Ovary (tissue), 9 donors: Measurements from ENCODE around the gene PGGHG. TPM values are rescaled to one million over a fixed set of nuclear protein-coding genes. Genes with fewer than 3 reads are reported as not detected.

Source experiments
- DNase-seq, 5 donors: peaks; one replicate each; pipeline ENCODE4 v3.0.0-alpha.2; 2019 to 2020
- H3K27ac ChIP-seq, 2 donors: fragments of 200-600 bp; one replicate each; pipeline versions ENCODE4 v1.5.1 to v1.8.0; 2019 to 2022
- H3K27me3 ChIP-seq: fragments of 200-600 bp; one replicate; pipeline ENCODE4 v1.8.0; 2022
- H3K36me3 ChIP-seq: fragments of 200-600 bp; sonication (generic); one replicate; pipeline ENCODE4 v1.5.1; 2019
- H3K4me1 ChIP-seq: one replicate; pipeline ENCODE4 v1.8.1; 2013; ENCODE audit warnings: mild to moderate bottlenecking, moderate library complexity; ENCODE audit not compliant: insufficient read depth
- H3K4me3 ChIP-seq: fragments of 200-600 bp; sonication (generic); one replicate; pipeline ENCODE4 v1.5.1; 2017
- H3K9me3 ChIP-seq, 2 donors: fragments of 200-600 bp in 1 of 2; sonication (generic) in 1 of 2; one replicate each; pipeline versions ENCODE4 v1.5.1 to v1.8.1; 2013 to 2019; ENCODE audit warnings: mild to moderate bottlenecking in 1 of 2, moderate library complexity in 1 of 2
- CTCF ChIP-seq, 3 donors: fragments of 450-650 bp in 2 of 3; fragments of 200-600 bp in 1 of 3; IDR thresholded peaks; one replicate each; pipeline versions ENCODE4 v1.5.1 to v1.8.0; 2016 to 2022; ENCODE audit warnings: antibody characterized with exemption in 3 of 3, mild to moderate bottlenecking in 1 of 3
- EP300 ChIP-seq: sonication (generic); formaldehyde crosslinking; IDR thresholded peaks from one replicate; pipeline ENCODE4 v1.6.1; 2017; ENCODE audit warnings: antibody characterized with exemption
- POLR2A ChIP-seq: fragments of 450-650 bp; IDR thresholded peaks from one replicate; pipeline ENCODE4 v1.6.1; 2017; ENCODE audit warnings: antibody characterized with exemption, mild to moderate bottlenecking, moderate library complexity
- WGBS, 3 donors: extraction: QIAGEN DNeasy Blood & Tissue Kit in 1 of 3; methylation state at CpG; one replicate each; pipeline versions ENCODE4 v1.1.5 to v1.1.7; 2013 to 2017; 5-methylcytosine and 5-hydroxymethylcytosine counted together
- intact Hi-C, 4 donors: fragments of 100-400 bp; cut with DNase I; formaldehyde crosslinking; loops; one replicate each; pipeline versions ENCODE4 v1.11.0 to v1.15.1; 2022 to 2023
- polyA plus RNA-seq, 2 donors: library from polyadenylated mRNA; stranded (reverse); fragments of 200-250 nt in 1 of 2; fragments of 350-450 nt in 1 of 2; fragmentation: Illumina TruSeq in 1 of 2; extraction: RNeasy Lipid Tissue Mini Kit (QIAGEN cat#74804) in 1 of 2; gene quantifications; one replicate each; pipeline ENCODE4 v1.2.3, GENCODE V29; 2013 to 2014
- total RNA-seq, 7 donors: library from RNA; depleted of rRNA in 2 of 7; stranded (reverse); fragments of >200 nt in 2 of 7; fragmentation: NEBNext Ultra II Directional in 3 of 7; extraction: Animal tissue kit (Norgen Biotek cat#: 25700) in 3 of 7; gene quantifications; one replicate each; pipeline versions ENCODE4 v1.1.0 to v1.2.4, GENCODE V29; 2016 to 2023
- donor health status: DM: no; HTN: no; CAD: no; lungs with moderate emphysema.
- donor health status: DM: no; HTN: no; CAD: no.
- donor health status: Bipolar disorder and iron deficiency.
- donor health status: DM: yes; HTN: yes; CAD: no.
- donor health status: DM: no; HTN: no; CAD: no.
- donor health status: DM: yes; HTN: yes; CAD: no.

Gene PGGHG
- total and polyA plus RNA-seq, 9 donors: 0.25 to 21.3 (median 9.3) TPM

GRCh38 chr11:296171-297050 is 7.5 kb downstream of the PGGHG start:
- Histone ChIP-seq H3K27me3 (no peaks in the 10 kb centered on the region), H3K4me1 (no peaks in the 10 kb centered on the region), H3K36me3 (no peaks in the 10 kb centered on the region), H3K4me3 (no peak overlapping the region), H3K9me3 (no peaks in the 10 kb centered on the region), H3K27ac (no peak overlapping the region)
- WGBS, 3 donors: 50 to 55% (median 54%) methylated on average over 34 to 35 of the region's 35 CpGs
- TF ChIP-seq EP300: no peak
- no peak for TF ChIP-seq POLR2A
- TF ChIP-seq CTCF (IDR thresholded peaks at IDR 0.05): no peak
- DNase-seq: peak in 2 of 5 donors; percentile 16 to 37
- intact Hi-C loops: loop anchor here in 1 of 4 donors (5.0 kb wide), 1 partner anchor 216 kb away; no protein-coding TSS in a partner anchor

- H3K27ac ChIP-seq: no peak overlapping the region
- TF ChIP-seq POLR2A (no peak), EP300 (no peak), CTCF (IDR thresholded peaks at IDR 0.05) (no peak)
- peak in 1 of 5 donors; percentile 38 for DNase-seq
These were observed 8.2 kb downstream of the PGGHG start for GRCh38 chr11:297051-297585.

DNA sequence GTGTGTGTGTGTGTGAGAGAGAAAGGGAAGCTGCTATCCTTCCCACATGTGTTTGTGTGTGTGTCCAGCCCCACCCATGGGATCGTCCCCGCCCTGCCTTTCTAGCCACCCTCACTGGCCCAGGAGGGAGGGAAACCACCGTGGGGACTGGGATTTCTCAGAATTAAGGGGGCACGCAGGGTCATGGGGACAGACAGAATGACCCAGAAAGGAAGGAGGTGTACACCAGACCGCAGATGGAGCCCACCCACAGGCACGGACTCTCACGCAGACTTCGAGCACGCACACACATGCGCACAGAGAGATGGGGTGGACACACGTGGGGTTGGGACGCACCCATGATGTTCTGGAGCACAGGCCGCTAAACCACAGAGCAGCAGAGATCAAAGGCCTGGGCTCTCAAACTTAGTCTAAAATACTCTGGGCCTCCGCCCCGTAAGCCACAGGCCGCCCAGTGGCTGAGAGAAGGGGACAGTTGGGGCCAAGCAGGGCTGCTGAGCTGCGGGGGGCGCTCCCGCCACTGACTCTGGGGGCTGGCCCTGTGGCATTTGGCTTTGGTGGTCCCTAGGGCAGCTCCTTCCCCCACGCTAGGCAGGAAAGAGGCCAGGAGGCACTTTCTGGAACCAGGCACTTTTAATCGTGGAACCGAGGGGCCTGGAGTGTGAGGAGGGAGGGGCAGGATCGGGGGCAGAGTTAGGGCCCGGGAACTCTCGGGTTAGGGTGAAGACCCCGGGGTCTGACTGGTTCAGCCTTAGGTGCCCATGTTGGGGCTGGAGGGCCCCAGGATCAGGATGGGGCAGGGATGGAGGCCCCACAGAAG is 8.9 kb downstream of the PGGHG start:
- no peaks in the 10 kb centered on the region for H3K4me1 ChIP-seq
- 55 to 58% (median 57%) methylated on average over 23 to 26 of the region's 26 CpGs for WGBS, 3 donors
- intact Hi-C loops: loop anchor here in 1 of 4 donors (5.0 kb wide), 1 partner anchor 215 kb away; no protein-coding TSS in a partner anchor
- DNase-seq: peak in 3 of 5 donors; percentile 15 to 36 (median 18)
- TF ChIP-seq CTCF (IDR thresholded peaks at IDR 0.05): no peak
- TF ChIP-seq POLR2A: no peak
- no peak for TF ChIP-seq EP300
- H3K27ac ChIP-seq: no peak overlapping the region
- no peak overlapping the region for H3K4me3 ChIP-seq
- no peaks in the 10 kb centered on the region for H3K9me3 ChIP-seq
- no peaks in the 10 kb centered on the region for H3K27me3 ChIP-seq
- H3K36me3 ChIP-seq: no peaks in the 10 kb centered on the region

More at GRCh38 chr11:297051-297585, 8.2 kb downstream of the PGGHG start:
- H3K4me3 ChIP-seq: no peak overlapping the region
- H3K4me1 ChIP-seq: no peaks in the 10 kb centered on the region
- H3K27me3 ChIP-seq: no peaks in the 10 kb centered on the region
- no peaks in the 10 kb centered on the region for H3K9me3 ChIP-seq
- WGBS, 3 donors: 55 to 72% (median 67%) methylated on average over 13 of the region's 13 CpGs
- intact Hi-C loops: loop anchor here in 1 of 4 donors (5.0 kb wide), 1 partner anchor 215 kb away; no protein-coding TSS in a partner anchor
- no peaks in the 10 kb centered on the region for H3K36me3 ChIP-seq

DNA sequence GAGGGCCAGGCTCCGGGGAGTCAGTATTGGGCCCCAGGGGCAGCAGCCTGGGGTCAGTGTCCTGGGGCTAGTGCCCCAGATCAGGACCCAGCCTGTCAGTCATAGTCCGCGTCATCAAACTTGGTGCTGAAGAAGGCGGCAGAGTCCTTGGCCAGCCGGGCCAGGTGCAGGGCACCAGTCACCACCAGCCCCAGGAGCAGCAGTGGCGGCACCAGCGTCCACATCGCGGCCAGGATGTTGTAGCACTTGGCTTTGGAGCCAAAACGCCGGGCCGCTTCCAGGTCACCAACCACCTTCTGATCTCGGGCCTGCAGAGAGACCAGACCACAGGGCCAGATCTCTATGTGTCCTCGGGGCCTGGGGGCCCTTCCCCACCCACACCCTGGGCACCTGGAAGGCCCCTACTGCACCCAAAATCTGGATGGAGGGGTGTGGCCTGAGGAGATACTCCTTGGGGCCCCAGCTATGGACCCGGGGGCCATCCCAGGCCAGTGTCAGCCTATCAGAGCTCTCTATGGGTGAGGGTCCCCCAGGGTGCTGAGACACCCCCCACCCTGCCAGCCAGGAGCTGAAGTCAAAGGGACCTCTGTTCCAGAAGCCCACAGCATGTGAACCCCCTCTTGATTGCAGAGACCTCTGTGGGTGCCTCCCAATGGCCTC is 9.6 kb downstream of the PGGHG start:
- Histone ChIP-seq H3K4me3 (no peak overlapping the region), H3K4me1 (no peaks in the 10 kb centered on the region), H3K27me3 (no peaks in the 10 kb centered on the region), H3K27ac (no peak overlapping the region), H3K9me3 (no peaks in the 10 kb centered on the region), H3K36me3 (no peaks in the 10 kb centered on the region)
- WGBS, 3 donors: 64 to 72% (median 71%) methylated on average over 15 of the region's 15 CpGs
- intact Hi-C loops: loop anchor here in 1 of 4 donors (5.0 kb wide), 1 partner anchor 214 kb away; no protein-coding TSS in a partner anchor
- peak in 3 of 5 donors; percentile 14 to 34 (median 27) for DNase-seq
- TF ChIP-seq POLR2A (no peak), CTCF (IDR thresholded peaks at IDR 0.05) (no peak), EP300 (no peak)
